ENCODE results near the gene AMH. TPM values are rescaled to one million over a fixed set of nuclear protein-coding genes. Genes with fewer than 3 reads are reported as not detected.
A peak's percentile ranks its signal among the peaks of the same experiment; 100 is the strongest.

The AMH gene
- total RNA-seq, 2 experiments from 2014 or later: 4.5 to 6.1 TPM

GRCh38 chr19:2252797-2253105, 3.6 kb downstream of the AMH start:
- TF ChIP-seq CTCF (IDR thresholded peaks at IDR 0.05): no peak
- intact Hi-C loops (cut with micrococcal nuclease): no loop called here
- CTCF ChIA-PET: interaction anchor here (1.2 to 3.8 kb wide), 5 partner anchors 10 to 97 kb away, joined by 3 to 21 read pairs (median 8); no protein-coding TSS in a partner anchor
- Mint-ChIP-seq H3K4me1 (ENCODE audit: low read depth) (peaks cover 11% of the 10 kb centered on the region), H3K9me3 (no peaks in the 10 kb centered on the region), H3K27me3 (peaks cover 2% of the 10 kb centered on the region), H3K36me3 (ENCODE audit: low read depth) (no peaks in the 10 kb centered on the region), H3K27ac (no peak overlapping the region), H3K4me3 (peak overlapping the region; percentile 58)
- ATAC-seq (peak; percentile 3), DNase-seq (no peak)
- POLR2A ChIA-PET: interaction anchor here (1.0 to 15.0 kb wide), 5 partner anchors 11 to 19 kb away, joined by 3 to 202 read pairs (median 6); partner anchors contain the start of genes PLEKHJ1 and SF3A2

GRCh38 chr19:2253106-2254063, 4.3 kb downstream of the AMH start:
- CTCF ChIA-PET: interaction anchor here (1.2 to 3.8 kb wide), 6 partner anchors 9 to 97 kb away, joined by 3 to 21 read pairs (median 6); no protein-coding TSS in a partner anchor
- intact Hi-C loops (cut with micrococcal nuclease): no loop called here
- no peak overlapping the region for H3K27ac Mint-ChIP-seq

GRCh38 chr19:2254064-2254872, 5.1 kb downstream of the AMH start:
- peaks cover 2% of the 10 kb centered on the region for H3K27me3 Mint-ChIP-seq
- intact Hi-C loops (cut with micrococcal nuclease): no loop called here
- H3K4me1 Mint-ChIP-seq (ENCODE audit: low read depth): peaks cover 23% of the 10 kb centered on the region
- H3K27ac Mint-ChIP-seq: no peak overlapping the region
- DNase-seq: no peak
- TF ChIP-seq CTCF (IDR thresholded peaks at IDR 0.05): no peak
- H3K9me3 Mint-ChIP-seq: no peaks in the 10 kb centered on the region
- H3K4me3 Mint-ChIP-seq: no peak overlapping the region
- ChIA-PET POLR2A (interaction anchor here (0.6 to 15.0 kb wide), 7 partner anchors 12 to 1047 kb away, joined by 3 to 202 read pairs (median 4); partner anchors contain the start of genes PLEKHJ1, SF3A2 and TIMM13), CTCF (interaction anchor here (1.3 to 3.8 kb wide), 4 partner anchors 8 to 98 kb away, joined by 4 to 21 read pairs (median 6); no protein-coding TSS in a partner anchor)
- no peak for ATAC-seq
- no peaks in the 10 kb centered on the region for H3K36me3 Mint-ChIP-seq (ENCODE audit: low read depth)

More at GRCh38 chr19:2253106-2254063, 4.3 kb downstream of the AMH start:
- ATAC-seq (peak; percentile 37), DNase-seq (peak; percentile 65)
- peaks cover 2% of the 10 kb centered on the region for H3K27me3 Mint-ChIP-seq
- TF ChIP-seq CTCF (IDR thresholded peaks at IDR 0.05): peak; percentile 65
- POLR2A ChIA-PET: interaction anchor here (0.6 to 15.0 kb wide), 7 partner anchors 12 to 1047 kb away, joined by 3 to 202 read pairs (median 4); partner anchors contain the start of genes PLEKHJ1, SF3A2 and TIMM13
- no peaks in the 10 kb centered on the region for H3K36me3 Mint-ChIP-seq (ENCODE audit: low read depth)
- peaks cover 17% of the 10 kb centered on the region for H3K4me1 Mint-ChIP-seq (ENCODE audit: low read depth)
- H3K4me3 Mint-ChIP-seq: peak overlapping the region; percentile 58
- H3K9me3 Mint-ChIP-seq: no peaks in the 10 kb centered on the region

GRCh38 chr19:2255112-2255845, 6.2 kb downstream of the AMH start:
- peaks cover 2% of the 10 kb centered on the region for H3K27me3 Mint-ChIP-seq
- no peaks in the 10 kb centered on the region for H3K36me3 Mint-ChIP-seq (ENCODE audit: low read depth)
- H3K4me3 Mint-ChIP-seq: no peak overlapping the region
- DNase-seq (no peak), ATAC-seq (no peak)
- ChIA-PET POLR2A (interaction anchor here (1.4 to 15.0 kb wide), 5 partner anchors 13 to 39 kb away, joined by 3 to 202 read pairs (median 5); partner anchors contain the start of genes PLEKHJ1 and SF3A2), CTCF (interaction anchor here (2.1 kb wide), 1 partner anchor 15 kb away, joined by 5 read pairs; no protein-coding TSS in a partner anchor)
- no peak overlapping the region for H3K27ac Mint-ChIP-seq
- intact Hi-C loops (cut with micrococcal nuclease): no loop called here
- peaks cover 27% of the 10 kb centered on the region for H3K4me1 Mint-ChIP-seq (ENCODE audit: low read depth)
- no peaks in the 10 kb centered on the region for H3K9me3 Mint-ChIP-seq
- no peak for TF ChIP-seq CTCF (IDR thresholded peaks at IDR 0.05)

Data from activated CD8-positive, alpha-beta T cell treated with anti-CD3 and anti-CD28 coated beads for 36 hours (primary cell).